GM21529 (cell line): ENCODE results near the gene DHX58.

ENCODE experiments used
- ATAC-seq: cut with Tn5 transposase; IDR thresholded peaks from one replicate; pipeline ENCODE4 v1.9.1; 2021; ENCODE audit not compliant: unreplicated experiment

DHX58 gene

DNA sequence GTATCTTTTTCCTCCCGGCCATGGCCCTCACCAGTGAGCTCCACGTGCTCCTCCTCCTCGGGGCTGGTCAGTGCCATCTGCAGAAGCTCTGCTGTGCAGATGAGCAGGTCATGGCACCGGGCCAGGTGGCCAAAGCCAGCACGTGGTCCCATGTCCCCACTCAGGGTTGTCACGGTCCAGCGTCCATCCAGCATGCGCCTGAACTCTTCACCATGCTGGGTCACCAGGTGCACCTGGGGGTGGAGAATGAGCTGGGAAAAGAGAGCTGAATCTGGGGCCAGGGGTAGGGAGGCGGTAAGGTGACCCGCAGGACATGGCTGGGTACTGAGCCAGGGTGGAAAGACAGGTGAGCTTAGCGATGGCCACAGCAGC lies 1.3 kb downstream of the DHX58 start:
- ATAC-seq, result no peak

DNA sequence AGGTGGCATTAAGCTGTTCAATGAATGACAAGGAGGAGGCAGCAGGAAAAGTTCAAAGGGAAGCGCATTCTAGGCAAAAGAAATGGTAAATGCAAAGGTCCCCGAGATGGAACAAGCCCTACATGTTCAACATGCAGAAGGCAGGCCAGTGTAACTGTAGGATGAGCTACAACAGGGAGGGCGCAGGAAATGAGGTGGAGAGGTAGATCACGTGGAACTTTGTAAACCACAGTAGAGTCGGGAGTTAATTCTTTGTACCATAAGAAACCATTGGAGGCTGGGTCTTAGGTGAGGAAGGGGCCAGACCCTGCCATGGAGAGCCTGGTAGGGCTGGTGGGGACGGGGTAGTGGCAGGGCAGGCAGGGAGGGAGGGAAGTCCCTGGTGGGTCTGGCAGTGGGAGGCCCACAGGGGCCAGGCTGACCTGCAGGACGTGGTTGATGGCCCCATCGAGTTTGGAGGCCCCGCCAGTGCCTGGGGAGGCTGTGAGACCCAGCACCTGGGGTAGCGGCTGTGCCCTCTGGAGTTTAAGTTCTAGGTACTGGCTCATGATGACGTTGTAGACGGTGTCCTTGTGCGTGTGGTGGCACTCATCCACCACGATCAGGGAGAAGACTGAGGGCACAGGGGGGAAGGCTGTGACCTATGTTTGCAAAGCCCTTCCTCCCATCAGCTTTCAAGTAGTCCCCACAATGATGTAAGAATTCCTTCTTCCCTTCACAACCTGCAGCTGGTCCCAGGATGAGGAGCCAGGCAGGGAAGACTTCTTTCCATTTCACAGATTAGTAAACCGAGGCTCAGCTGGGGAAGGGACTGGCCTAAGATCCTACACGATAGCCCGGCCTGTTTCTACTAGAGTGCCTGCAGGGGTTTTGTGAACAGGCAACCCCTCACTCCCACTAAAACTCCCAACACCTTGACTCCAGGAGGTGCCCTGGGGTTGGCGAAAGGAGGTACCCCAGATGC lies 1.9 kb downstream of the DHX58 start:
- ATAC-seq, result no peak

DNA sequence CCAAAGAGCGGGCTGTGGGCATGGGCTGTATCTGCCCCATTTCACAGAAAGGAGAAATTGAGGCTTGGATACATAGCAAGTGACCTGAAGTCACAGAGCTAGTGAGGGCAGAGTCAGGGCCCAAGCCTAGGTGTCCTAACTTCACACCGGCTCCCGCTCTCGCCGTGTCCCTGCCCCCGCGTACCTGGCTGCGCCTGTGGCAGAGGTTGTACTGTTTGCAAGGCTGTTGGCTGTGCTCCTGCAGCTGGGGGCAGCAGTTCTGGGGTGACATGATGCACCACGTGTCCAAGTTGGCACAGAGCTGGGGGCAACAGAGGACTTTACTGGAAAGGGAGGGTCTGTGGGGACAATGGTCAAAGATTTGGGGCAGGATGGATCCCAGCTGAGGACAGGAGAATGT lies 3.4 kb downstream of the DHX58 start:
- ATAC-seq, result no peak

DNA sequence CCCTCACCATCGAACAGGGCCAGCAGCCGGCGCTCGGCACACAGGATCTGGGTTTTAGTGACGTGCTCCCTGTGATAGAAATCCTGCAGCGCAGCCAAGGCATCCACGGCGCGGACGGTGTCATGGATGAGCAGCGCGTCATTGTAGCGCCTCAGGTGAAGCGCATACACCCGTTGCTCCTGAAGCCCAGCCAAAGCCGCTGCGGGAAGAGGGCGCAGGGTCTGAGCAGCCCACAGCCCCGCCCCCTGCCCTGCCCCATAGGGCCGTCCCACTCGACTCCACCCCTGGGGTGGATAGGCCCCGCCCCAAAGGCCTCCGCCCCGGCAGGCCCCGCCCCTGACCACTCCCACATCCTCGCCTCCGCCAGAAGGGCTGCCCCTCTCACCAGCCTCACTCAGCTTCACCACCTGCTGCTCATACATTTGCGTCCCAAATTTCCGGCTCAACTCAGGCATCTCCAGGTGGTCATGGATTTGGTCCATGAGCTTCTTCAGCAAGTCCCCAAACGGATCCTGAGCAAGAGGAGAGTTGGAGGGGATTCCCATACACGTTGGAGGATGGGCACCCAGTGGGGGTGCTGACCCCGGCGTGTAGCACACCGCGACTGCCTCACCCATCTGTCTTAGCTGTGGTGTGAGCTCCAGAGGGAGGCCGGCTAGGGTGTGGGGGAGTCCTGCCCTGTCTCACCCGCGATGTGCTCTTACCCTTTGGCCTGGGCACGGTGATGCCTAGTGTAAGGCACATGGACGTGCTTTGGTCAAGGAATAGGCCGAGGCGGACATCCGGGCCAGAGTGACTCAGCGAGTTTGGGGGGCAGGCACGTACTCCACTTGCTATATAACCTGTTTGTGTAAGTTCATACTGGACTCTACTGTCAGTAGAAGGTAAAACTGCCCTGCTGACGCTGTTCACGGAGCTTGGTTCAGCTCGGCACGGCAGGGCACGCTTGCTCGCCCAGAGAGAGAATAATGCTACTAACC lies 4.6 kb downstream of the DHX58 start:
- ATAC-seq, result peak; percentile 57

DNA sequence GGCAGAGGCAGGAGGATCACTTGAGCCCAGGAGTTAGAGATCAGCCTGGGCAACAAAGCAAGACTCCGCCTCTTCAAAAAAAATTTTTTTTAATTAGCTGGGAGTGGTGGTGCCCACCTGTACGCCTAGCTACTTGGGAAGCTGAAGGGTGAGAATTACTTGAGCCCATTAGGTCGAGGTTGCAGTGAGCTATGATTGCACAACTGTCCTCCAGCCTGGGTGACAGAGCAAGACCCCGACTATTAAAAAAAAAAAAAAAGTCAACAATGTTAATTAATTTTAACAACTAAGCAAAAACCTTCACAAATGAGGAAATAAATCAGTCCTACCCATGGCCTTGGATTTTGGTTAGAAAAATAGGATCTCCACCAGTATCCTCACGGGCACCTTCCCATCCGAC lies 5.4 kb downstream of the DHX58 start:
- ATAC-seq, result no peak

DNA sequence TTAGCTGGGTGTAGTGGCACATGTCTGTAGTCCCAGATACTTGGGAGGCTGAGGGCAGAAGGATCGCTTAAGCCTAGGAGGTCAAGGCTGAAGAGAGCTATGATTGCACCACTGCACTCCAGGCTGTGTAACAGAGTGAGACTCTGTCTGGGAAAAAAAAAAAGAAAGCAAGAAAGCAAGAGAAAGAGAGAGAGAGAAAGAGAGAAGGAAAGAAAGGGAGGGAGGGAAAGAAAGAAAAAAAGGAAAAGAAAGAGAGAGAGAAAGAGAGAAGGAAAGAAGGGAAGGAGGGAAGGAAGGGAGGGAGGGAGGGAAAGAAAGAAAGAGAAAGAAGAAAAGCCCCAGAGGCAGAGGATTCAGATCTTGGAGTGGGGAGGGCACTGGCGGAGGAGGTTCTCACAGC lies 6.5 kb downstream of the DHX58 start:
- ATAC-seq, result no peak

DNA sequence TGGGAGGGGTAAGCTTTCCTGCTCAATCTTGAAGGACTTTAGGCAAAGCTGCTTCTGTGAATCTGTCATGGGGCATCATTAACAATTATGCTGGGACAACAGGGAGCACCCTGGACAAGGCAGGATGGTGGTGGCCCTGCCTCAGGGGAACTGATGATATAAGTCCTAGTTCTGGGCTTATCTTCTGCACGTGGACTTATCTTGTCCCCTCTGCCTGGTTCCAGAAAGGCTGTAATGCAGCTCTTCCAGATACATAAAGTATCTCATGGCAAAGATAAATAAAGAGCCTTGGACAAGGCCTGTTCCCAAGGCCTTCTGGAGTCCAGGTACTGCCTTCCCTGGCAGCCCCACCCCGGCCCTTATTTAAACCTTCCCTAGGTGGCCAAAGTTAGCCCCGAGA lies 8.2 kb downstream of the DHX58 start:
- ATAC-seq, result no peak

DNA sequence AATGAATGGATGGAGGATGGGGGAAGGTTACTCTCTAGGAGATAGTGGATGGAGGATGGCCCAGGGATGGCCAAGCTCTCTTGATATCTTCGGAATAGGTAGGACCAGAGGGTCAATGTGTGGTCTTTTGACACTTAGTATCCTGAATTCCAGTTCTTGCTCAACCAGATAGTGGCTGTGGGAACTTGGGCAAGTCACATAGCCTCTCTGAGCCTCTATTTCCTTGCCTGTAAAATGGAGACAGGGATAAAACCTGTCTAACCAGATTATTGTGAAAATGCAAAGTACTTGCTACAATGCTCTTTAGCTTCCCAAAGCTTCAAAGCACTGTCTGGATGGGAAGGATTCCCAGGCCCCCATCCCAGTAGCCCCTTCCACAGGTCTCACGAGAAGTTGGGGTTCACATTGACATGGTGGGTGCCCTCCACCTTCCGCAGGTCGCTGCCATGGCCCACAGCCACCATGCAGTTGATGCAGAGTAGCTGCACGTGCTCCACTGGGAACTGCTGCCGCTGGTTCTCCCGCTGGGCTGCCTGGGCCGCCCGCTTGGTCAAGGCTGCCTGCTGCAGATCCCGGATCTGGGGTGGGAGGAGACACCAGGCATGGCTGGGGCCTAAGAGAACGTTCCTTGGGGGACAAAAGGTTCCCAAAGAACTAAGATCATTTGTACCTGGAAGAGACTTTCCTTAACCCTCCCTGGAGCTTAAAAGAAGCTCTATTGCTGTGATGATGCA lies 9.1 kb downstream of the DHX58 start:
- no peak for ATAC-seq

DNA sequence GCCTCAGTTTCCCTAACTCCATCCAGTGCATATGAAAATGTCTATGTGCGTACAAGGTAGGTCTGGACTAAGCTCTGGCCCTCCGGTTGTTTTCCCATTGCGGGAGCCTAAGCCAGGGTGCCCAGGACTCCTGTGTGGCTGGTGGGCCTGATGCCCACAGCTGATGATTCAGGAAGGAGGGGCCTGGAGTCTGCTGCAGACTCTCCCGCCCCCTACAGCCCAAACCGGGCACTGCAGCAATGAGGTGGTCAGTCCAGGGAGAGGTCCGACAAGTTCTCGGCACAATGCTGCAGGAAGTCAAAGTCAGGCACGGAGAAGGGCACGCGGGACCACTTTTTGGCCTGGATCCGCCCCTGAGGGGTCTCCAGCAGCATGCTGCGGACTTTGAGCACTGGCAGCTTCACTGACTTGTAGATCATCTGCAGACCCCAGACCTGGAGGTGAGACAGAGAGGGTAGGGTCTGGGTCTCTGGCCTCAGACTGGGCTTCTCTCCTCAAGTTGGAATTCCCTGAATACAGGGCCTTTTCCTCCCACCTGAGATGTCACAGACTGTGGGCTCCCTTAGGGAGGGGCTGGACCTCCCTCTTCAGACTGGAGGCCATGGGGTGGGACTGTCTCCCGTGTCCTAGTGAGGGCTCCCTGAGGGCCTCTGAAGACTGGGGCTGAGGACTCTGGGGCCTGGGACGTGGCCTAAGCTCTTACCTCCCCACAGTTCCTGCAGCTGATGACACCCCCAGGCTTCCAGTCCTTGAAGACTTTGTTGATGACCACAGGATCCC lies 10.8 kb downstream of the DHX58 start:
- no peak for ATAC-seq

DNA sequence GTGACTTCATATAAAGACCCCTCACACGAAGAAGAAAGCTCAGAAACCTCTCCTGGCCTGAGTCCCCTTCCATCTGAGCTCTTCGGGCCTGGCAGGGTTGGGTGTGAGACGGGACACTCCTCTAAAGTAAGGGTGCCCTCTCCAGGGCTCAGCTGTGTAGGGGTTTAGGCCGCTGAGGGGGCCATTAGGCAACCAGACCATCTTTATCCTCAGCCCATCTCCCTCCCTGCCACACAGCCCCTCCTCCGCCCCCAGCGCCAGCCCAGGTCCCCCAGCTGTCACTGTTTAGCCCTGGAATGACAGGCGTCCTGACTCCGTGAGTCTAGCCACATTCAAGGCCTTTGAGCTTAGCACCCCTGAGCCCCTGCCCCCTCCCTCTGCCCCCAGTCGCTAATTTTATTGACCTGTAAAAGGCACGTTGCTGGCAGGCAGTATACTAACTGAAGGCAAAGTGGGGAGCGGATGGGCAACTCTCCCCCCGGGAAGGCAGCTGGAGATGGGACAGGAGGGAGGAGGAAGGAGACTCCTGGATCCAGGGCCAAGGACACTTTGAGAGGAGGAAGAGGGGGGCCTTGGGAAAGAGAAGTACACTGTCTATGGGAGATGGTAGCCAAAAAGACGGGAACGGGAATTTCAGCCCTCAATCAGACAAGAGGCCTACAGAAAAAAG lies 13.6 kb downstream of the DHX58 start:
- no peak for ATAC-seq

DNA sequence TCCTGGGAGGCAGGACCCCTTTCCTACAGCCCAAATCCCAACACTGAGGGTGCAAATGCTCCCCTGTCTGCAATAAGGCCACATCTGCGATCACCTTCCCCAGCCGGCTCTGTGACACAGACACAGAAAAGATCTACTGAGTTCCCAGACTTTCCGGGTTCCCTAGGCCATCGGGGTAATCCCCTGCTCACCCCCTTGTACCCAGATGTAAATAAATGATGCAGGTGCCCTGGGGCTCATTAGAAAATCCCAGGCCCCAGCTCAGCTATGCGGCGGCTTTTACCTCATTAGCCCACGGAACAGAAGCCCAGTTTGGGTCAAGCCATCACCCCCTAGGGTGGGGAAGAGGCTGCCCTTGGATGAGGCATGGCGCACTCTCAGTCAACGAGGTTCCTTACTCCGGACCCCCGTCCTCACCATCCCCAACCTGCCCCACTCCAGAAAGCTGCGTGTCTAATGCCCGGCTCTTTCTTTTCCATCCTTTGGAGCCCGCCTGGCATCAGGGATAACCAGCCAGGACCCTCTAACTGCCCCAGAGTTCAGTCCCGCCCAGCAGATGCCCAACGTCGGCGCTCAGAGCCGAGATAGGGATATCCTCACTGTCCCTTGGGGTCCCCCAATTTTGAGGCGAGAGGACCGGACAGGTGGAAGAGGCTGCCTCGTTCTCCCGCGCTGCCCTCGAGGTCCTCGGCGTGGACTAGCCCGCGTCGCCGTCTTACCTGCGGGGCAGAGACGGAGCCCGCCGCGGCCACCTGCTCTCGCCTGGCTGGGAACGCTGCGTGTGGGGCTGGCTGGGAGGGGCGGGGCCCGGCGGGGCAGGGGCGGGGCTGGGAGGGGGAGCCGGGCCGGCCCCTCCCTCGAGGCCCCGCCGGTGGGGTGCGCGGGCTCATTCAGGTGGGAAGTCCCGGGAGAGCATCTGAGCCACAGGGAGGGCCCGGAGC lies 14.6 kb downstream of the DHX58 start, which contains the start of gene ZNF385C:
Gene ZNF385C (minus strand): TSS at position 783 of the 941 bp plus-strand sequence. CDS start 35,417 bp downstream, outside the sequence.
- ATAC-seq, result no peak

DNA sequence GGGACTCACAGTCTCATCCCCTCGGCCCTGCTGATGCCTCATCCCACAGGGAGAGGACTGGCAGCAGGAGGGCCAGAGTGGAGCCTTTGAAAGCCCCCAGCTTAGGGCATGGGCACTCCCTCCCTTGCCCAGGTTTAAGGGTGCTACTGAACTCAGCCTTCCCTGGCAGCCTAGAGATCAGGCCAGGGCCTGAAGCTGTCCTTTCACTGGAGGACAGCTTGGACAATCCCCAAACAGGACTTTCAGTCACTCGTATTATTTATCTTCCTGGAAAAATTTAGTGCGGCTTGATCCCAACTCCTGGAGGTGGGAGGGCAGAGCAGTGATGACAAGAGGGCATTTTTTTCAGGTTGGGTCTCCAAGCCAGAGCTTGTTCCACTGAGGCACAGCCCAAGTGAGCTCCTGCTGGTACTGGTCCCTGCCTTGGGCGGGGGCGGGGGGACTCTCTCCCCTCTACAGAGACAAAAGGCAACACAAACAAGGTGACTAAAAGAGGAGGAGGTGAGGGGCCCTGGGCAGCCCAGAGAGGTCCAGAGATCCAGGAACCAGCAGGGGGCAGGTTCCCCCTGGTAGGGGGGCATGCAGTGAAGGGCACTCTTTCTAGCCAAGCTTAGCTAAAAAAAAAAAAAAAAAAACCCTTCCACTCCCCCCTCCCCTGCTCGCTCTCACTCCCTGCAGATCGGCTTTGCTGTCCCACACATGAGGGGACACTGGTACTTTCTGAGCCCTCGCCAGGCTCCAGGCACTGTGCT lies 16.0 kb downstream of the DHX58 start:
- no peak for ATAC-seq

DNA sequence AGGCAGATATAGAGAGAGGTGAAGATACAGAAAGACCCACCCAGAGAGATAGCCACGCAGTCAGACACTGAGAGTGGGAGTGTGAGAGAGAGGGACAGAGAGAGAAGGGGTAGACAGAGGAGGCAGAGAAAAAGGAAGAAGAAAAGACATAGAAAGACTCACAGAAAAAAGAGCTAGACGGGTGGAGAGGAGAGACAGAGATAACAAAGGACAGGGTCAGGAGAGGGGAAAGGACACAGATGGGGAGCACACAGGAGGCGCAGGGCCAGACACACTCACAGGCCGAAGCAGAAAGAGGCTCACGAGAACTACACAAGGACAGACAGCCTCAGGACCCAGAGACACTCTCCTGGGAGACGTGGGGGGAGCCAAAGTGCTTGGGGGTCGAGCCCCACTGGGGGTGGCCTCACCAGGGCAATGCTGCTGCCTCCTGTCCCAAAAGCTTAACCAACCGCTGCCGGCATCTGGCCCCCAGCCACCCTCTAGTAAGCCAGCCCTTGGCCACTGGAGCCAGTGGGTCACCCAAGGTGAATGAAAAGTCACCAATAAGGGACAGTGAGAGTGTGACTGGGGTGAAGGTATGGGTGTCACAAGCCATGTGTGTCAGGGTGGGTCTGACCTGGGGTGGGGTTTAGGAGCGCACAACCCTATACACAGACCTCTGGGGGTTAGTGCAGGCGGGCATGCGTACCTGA lies 18.0 kb downstream of the DHX58 start:
- ATAC-seq, result no peak

DNA sequence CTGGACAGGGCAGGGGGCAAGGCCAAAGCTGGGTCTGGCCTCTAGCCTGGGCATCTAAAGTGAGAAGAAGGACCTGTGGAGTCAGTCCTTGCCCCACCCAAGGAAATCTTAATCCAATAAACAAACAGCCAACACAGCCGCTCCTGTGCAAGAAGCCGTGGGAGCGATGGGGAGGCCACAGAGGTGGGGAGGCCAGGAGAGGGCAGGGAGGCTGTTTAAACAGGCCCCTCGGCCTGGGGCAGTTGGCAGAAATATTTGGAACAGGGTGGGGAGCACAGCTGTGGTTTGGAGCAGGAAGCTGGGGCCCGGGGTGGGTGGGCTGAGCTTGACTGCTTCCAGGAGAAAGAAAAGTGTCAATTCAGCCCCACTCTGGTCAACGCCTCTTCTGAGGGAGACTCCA lies 19.6 kb downstream of the DHX58 start:
- no peak for ATAC-seq

DNA sequence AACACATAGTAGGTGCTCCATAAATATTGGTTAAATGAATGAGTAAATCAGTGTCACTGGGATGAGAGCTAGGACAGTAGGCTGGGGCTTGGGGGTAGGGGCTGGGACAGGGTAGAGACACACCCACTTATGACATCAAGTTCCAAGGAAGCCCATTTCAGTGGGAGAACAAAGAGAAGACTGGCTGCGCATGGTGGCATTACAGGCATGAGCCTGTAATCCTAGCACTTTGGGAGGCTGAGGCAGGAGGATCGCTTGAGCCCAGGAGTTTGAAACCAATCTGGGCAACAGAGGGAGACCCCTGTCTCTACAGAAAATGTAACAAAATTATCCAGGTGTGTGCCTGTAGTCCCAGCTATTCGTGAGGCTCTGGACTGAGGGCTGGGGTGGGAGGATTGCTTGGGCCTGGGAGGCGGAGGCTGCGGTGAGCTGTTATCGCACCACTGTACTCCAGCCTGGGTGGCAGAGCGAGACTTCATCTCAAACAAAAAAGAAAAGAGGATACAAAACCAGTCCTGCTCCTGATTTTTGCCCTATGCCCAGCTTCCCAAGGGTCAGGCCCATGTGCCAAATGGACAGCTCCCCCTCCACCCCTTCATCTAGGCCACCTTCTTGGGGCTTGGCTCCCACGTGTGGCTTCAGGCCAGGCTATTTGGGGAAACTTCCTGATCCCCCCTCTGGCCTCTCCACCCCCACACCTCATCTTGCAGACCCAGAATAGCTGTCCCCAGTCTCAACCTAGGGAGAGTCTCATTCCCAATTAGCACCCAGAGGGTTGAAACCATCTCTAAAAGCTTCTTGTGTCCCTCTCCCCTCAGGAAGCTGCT lies 21.3 kb downstream of the DHX58 start:
- ATAC-seq, result no peak

DNA sequence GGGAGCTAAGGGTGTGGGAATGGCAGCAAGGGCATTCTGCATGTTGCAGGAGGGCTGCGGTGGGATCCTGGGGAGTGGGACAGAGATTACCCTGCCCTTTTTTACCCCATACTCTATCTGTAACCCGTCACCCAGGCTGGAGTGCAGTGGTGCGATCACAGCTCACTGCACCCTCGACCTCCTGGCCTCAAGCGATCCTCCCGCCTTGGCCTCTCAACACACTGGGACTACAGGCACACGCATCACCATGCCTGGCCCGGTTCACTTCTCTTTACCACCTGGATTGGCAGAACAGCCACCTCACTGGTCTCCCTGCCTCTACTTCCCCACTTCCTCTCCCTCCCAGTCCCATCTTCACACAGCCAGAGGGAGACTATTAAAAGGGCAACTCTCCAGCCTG lies 23.8 kb downstream of the DHX58 start:
- ATAC-seq, result no peak
